HG03066 (cell line): ENCODE measurements around the gene PROS1.

ENCODE experiments used
- ATAC-seq: cut with Tn5 transposase; IDR thresholded peaks from one replicate; pipeline ENCODE4 v1.9.1; 2021; ENCODE audit warnings: low read depth; ENCODE audit not compliant: unreplicated experiment

PROS1 gene

DNA sequence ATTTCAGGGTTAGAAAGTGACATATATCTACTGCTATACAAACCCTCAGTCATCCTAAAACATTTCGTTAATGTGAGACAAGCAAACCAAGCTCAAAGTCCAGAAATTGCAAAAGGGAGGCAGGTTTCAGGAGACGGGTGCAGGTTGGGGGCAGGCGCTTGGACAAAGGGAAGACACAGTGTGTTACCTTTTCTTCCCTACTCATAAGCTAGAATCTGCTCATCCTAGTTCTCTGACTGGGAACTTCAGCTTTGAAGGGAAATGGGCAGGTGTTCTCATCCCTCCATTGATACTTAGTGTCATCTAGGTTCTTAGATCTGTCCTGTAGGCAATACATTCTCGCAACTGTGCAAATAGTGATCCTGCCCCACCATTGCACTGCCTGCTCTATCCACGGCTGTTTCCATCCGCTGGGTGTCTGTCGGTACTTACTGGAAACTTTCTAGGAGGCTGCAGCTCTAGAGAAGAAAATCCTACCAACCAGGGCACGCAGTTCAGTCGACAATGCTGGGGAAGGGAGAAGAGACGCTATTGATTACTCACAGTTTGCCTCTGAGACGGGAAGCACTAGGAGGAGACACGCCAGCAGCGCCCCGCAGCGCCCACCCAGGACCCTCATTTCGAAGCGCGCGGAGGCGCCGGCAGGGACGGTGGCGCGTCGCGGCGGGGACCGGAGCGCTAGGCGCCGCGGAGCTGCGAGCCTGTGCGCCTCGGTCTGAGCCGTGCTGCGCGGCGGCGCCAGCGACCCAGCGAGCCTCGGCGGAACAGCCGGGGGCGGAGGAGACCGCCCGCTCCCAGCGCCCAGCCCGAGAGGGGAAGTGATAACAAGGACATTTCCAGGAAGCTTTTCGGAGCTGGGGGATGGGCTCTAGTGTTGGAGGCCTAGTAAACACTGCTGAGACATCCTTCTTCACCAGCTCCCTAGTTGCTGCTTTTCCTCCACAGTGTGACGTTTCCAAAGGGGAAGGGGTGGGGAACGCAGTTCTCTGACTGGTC, at the start of gene PROS1:
PROS1 (minus strand) TSS at position 766 of the 996 bp plus-strand sequence; CDS start at position 619, 147 bp downstream.
- ATAC-seq: peak; percentile 75

GRCh38 chr3:94020293-94020692, 46.6 kb upstream of the PROS1 start:
- no peak for ATAC-seq

GRCh38 chr3:94019659-94020058, 46.0 kb upstream of the PROS1 start:
- ATAC-seq: no peak

GRCh38 chr3:94015025-94015424, 41.3 kb upstream of the PROS1 start:
- no peak for ATAC-seq

DNA sequence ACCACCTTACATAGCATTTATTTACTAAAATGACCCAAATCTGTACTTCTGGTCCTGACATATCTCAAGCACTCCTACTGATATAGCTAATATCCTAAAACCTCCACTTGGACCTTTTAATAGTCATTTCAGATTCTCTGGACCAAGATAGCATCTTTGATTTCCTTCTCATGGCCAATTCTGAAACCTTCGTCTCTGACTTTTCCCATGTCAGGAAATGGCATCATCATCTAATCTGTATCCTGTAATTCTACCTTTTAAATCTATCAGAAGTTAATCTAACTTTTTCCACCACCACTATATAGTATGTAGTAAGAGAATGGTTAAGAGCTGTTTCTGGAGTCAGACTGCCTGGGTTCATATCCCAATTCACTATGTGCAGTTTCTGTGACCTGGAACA, 38.5 kb upstream of the PROS1 start:
- ATAC-seq: no peak

GRCh38 chr3:94011233-94011711, 37.6 kb upstream of the PROS1 start:
- no peak for ATAC-seq

DNA sequence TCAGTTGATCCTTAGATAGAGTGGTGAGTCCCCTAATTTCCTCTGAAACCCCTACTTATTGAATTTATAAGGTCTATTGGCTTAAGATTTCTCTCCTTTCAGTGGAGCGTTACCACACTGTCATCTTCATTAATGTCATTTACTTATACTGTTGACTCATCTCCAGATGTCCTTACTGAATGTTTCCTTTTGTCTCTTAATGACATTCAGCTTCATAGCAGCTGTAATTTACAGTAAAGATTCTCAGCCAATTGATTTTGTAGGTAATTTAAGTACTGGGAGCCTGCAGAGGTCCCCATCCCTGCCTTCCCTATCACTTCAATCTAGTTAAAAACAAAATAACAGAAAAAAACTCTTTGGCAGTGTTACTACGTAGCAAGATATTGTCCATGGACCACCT, 35.9 kb upstream of the PROS1 start:
- ATAC-seq: no peak

DNA sequence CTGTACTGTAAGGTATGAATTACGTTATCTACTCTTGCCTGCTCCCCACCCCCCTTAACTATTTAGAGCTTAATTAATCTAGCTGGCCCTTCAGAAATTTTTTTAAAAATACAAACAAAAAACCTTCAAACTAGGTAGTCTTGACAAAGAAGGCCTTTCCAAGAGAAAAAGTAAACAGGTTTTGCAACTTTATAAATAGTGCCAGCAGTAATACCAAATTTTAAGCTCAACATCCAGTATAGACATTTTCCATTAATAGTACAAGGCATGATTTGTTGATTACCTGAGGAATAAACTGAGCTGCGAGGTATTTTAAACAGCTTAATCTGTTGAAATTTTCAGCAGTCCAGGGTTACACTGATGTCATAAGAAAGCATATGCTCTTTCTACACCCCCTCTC, 34.6 kb upstream of the PROS1 start:
- no peak for ATAC-seq

DNA sequence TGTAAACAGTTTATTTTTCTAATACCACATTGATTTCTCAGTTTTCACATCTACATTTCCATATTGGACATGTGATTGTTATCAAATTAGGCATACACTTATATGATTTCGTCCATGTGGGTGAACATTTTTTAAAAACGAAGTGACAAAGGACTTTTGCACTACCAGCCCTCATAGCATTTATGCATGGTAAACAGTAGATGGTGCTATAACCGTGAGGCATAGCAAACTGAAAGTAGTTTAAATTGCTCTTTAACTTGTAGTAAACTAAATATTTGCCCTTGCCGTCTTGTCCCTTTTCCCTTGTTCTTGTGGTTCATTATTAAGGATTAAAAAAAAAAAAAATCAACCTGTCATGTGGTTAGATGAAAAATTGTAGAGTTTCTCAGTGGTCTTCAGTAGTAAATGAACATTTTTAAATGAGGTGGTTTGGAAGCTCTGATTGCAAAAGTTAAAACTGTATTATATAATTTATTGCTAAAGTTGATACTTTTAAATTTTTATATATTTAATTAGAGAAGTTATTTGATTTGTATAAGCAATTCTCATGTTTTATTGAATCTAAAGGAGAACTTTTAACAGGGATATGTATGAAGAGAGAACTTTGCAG, 30.7 kb upstream of the PROS1 start:
- ATAC-seq: peak; percentile 94

DNA sequence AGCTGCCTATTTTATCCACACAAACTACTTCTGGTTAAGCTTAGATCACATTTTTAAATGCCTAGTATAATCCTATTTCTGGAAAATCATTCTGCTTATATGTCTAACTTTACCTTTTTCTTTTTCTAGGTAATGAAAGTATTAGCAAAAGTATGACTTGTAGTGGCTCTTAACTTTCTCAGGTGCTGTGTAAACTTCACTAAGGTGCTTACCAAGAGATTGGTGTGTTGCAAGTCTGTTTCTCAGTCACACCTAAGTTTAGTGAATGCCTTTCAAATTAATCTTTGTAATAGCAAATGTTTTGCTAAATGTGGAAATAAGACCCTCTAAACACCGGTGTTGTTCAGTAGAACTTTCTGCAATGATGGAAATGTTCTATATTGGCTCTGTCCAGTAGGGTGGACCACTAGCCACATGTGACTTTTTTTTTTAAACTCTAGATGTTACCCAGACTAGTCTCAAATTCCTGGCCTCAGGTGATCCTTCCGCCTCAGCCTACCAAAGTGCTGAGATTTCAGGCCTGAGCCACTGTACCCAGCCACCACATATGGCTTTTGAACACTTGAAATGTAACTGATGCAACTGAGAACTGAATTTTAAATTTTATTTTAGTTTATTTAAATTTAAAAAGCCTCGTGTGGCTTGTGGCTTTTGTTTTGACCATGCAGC, 28.3 kb upstream of the PROS1 start:
- ATAC-seq: no peak

GRCh38 chr3:94001191-94001590, 27.5 kb upstream of the PROS1 start:
- no peak for ATAC-seq

GRCh38 chr3:93994056-93994455, 20.4 kb upstream of the PROS1 start:
- no peak for ATAC-seq

DNA sequence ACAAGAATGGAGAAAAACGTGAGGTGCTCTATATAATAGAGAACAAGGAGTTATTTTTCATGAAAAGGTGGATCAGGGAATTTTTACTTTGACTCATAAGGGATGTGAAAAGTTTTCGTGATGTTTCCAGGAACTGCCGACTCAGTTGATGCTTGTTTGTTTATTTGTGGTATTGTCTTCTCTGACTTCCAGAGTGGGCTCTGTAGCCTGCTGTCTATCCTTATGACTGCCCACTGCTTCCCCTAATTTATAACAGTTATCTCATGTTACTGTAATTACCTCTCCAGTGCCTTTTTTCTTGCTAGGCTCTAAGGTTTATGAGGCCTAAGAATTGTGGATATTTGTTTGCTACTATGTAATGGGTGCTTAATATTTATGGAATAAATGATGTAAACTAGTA, 18.5 kb upstream of the PROS1 start:
- no peak for ATAC-seq

DNA sequence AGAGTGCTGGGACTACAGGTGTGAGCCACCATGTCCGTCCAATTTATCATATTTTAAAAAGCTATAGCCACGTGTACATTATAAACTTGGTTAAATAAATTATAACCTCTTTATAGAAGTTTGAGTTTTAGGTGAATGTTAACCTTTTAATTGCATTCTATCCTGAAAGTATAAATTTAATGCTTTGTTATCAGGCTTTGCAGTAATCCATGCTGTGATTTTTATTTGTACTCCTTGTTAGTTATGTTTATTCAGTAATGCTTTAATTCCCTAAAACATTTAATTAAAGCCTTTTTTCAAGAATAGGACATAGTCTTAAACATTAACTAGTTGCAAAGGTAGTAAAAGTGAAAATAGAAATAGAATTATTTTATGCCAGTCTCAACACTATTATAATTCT, 17.9 kb upstream of the PROS1 start:
- ATAC-seq: no peak

- no peak for ATAC-seq
These were observed 15.5 kb upstream of the PROS1 start for GRCh38 chr3:93989241-93989640.

- no peak for ATAC-seq
These were observed 15.1 kb upstream of the PROS1 start for GRCh38 chr3:93988764-93989163.

DNA sequence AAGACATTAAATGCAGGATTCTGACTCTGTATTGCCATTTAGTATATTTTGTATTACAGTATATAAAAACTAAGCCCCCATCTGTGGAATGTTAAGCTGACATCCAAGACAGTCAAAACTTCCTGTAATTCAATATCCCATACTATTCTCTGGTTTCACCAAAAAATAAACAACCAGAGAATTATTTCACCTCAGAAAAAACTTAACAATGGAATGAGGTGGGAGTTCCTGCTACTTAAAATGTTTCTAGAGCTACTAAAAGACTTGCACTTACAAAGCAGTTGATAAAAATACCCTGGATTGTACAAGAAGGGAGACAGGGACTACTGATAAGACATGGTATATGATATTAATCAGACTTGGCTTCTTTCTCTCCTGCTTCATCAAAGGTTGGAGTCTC, 14.6 kb upstream of the PROS1 start:
- no peak for ATAC-seq

DNA sequence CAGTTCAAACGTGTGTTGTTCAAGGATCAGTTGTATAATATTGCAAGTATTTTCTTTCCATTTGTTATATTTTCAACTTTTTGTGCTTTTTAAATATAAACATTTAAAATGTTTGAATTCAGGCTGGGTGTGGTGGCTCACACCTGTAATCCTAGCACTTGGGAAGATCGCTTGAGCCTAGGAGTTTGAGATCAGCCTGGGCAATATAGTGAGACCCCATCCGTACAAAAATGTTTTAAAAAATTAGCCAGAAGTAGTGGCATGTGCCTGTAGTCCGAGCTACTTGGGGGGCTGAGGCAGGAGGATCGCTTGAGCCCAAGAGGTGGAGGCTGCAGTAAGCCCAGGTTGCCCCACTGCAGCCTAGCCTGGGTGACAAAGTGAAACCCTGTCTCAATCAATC, 10.9 kb upstream of the PROS1 start:
- ATAC-seq: no peak

DNA sequence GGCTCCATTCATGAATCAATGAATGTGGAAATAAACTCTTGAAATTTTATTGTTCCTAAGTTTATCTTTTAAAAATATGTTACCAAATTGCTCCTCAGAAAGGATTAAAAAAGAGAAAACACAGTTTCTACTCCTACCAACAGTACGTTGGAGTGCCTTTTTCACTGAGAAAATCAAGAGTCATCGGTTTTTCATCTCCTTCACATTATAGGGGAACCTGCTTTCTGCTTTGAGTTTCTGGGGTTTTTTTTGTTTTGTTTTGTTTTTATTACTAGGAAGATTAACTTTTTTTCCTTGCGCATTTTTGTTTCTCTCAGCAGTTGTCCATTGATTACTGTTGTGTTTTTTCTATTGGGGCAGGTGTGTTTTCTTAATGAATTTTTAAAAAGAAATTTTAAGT, 9.7 kb upstream of the PROS1 start:
- no peak for ATAC-seq

DNA sequence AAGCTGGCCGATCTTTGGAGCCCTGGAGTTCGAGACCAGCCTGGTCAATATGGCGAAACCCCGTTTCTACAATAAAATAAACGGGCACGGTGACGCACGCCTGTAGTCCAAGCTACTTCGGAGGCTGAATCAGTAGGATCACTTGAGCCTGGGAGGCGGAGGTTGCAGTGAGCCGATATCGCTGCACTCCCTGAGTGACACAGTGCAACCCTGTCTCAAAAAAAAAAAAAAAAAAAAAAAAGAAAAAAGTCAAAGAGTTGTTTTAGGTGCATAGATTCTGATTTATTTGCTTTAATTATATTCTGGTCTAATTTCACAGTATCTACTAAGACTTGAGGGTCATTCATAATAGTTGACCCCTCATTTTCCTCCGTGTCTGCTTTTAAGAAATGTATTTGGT, 8.0 kb upstream of the PROS1 start:
- ATAC-seq: no peak
